Fibroblast of lung (primary cell): ENCODE results near the gene TMEM131. TPM values are rescaled to one million over a fixed set of nuclear protein-coding genes. Genes with fewer than 3 reads are reported as not detected.

Experiments used
- DNase-seq, 2 donors: peaks; one replicate each; pipeline versions ENCODE4 v3.0.0 to v3.0.0-alpha.2; 2010; ENCODE audit warnings: low read depth in 2 of 2
- H2AFZ ChIP-seq: 2 replicates; pipeline ENCODE4 v1.5.1; 2012; ENCODE audit warnings: low read length, control low read depth, inconsistent platforms
- H3K27ac ChIP-seq: 2 replicates; pipeline ENCODE4 v1.5.1; 2011; ENCODE audit warnings: low read length, control low read depth; ENCODE audit not compliant: insufficient read depth
- H3K27me3 ChIP-seq: 2 replicates; pipeline ENCODE4 v1.5.1; 2011; ENCODE audit warnings: mild to moderate bottlenecking, low read length; ENCODE audit not compliant: control insufficient read depth, insufficient read depth
- H3K36me3 ChIP-seq: 2 replicates; pipeline ENCODE4 v1.5.1; 2011; ENCODE audit warnings: low read length; ENCODE audit not compliant: control insufficient read depth, insufficient read depth
- H3K4me1 ChIP-seq: 2 replicates; pipeline ENCODE4 v1.5.1; 2011; ENCODE audit warnings: low read length; ENCODE audit not compliant: control insufficient read depth, insufficient read depth; ENCODE audit errors: extremely low read depth
- H3K4me2 ChIP-seq: 2 replicates; pipeline ENCODE4 v1.5.1; 2011; ENCODE audit warnings: low read length, control low read depth; ENCODE audit not compliant: insufficient read depth; ENCODE audit errors: extremely low read depth
- H3K4me3 ChIP-seq, 4 experiments: fragments of 200-600 bp in 1 of 4; sonication (generic) in 1 of 4; replicated peaks in 1 of 4; 2 replicates each; pipeline ENCODE4 v1.5.1; 2011 to 2016; ENCODE audit warnings: low read length in 4 of 4, low read depth in 3 of 4, mild to moderate bottlenecking in 3 of 4, control low read depth in 2 of 4, inconsistent platforms in 1 of 4, mixed read lengths in 1 of 4; ENCODE audit not compliant: insufficient read depth in 1 of 4; ENCODE audit errors: control extremely low read depth in 1 of 4
- H3K79me2 ChIP-seq: 2 replicates; pipeline ENCODE4 v1.5.1; 2012; ENCODE audit warnings: mild to moderate bottlenecking, low read length, inconsistent platforms; ENCODE audit not compliant: control insufficient read depth, insufficient read depth
- H3K9ac ChIP-seq: 2 replicates; pipeline ENCODE4 v1.5.1; 2011; ENCODE audit warnings: mild to moderate bottlenecking, low read length, control low read depth; ENCODE audit not compliant: insufficient read depth
- H3K9me3 ChIP-seq: 2 replicates; pipeline ENCODE4 v1.5.1; 2012; ENCODE audit warnings: low read depth, low read length; ENCODE audit not compliant: control insufficient read depth, insufficient read depth
- H4K20me1 ChIP-seq: 2 replicates; pipeline ENCODE4 v1.5.1; 2011; ENCODE audit warnings: low read length; ENCODE audit not compliant: control insufficient read depth, insufficient read depth; ENCODE audit errors: extremely low read depth
- EZH2 ChIP-seq: IDR thresholded peaks from 2 replicates; pipeline ENCODE4 v1.5.1; 2012; ENCODE audit warnings: low read length, control low read depth, mild to moderate bottlenecking; ENCODE audit errors: missing control alignments
- polyA plus RNA-seq, 2 donors: library from polyadenylated mRNA; depleted of rRNA in 1 of 2; stranded (reverse) in 1 of 2; unstranded in 1 of 2; fragments of >200 nt; gene quantifications; 2 replicates each; pipeline ENCODE4 v1.2.1, GENCODE V29; 2011 to 2012; ENCODE audit warnings: missing spikeins in 1 of 2
- total RNA-seq: library from RNA; depleted of rRNA; stranded (reverse); fragments of >200 nt; gene quantifications from 2 replicates; pipeline ENCODE4 v1.2.1, GENCODE V29; 2014
- TF ChIP-seq, protein P1 (sequence below), 2 donors: IDR thresholded peaks in 1 of 2; conservative IDR thresholded peaks in 1 of 2; 1 replicate in 1 of 2; 2 replicates in 1 of 2; pipeline ENCODE4 v1.5.1; 2011 to 2012; ENCODE audit warnings: low read length in 2 of 2, control low read depth in 1 of 2, inconsistent platforms in 1 of 2, low read depth in 1 of 2, mild to moderate bottlenecking in 1 of 2

TMEM131 gene
- total and polyA plus RNA-seq, 2 donors (not counting 1 experiment from before 2014, with no cell fraction given), result 18.1 to 32.4 TPM

DNA sequence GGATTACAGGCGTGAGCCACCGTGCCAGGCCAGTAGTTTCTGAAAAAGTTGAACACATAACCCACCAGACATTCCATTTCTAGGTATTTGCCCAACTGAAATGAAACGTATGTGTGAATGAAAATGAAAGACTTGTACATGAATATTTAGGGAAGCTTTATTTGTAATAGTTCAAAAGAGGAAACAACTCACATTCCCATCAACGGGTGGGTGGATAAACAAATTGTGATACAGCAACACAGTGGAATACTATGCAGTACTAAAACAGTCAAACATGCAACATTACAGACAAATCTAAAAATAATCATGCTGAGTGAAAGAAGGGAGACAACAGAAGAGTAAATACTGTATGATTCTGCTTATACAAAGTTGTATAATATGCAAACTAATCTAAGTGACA lies 46.8 kb downstream of the TMEM131 start:
- DNase-seq, result no peak
- peaks cover 11% of the 10 kb centered on the region for H3K4me1 ChIP-seq
- H3K79me2 ChIP-seq, result peaks cover 61% of the 10 kb centered on the region
- H3K4me2 ChIP-seq, result no peak overlapping the region
- no peak overlapping the region for H3K9ac ChIP-seq
- no peak for TF ChIP-seq EZH2
- TF ChIP-seq, protein P1, sequence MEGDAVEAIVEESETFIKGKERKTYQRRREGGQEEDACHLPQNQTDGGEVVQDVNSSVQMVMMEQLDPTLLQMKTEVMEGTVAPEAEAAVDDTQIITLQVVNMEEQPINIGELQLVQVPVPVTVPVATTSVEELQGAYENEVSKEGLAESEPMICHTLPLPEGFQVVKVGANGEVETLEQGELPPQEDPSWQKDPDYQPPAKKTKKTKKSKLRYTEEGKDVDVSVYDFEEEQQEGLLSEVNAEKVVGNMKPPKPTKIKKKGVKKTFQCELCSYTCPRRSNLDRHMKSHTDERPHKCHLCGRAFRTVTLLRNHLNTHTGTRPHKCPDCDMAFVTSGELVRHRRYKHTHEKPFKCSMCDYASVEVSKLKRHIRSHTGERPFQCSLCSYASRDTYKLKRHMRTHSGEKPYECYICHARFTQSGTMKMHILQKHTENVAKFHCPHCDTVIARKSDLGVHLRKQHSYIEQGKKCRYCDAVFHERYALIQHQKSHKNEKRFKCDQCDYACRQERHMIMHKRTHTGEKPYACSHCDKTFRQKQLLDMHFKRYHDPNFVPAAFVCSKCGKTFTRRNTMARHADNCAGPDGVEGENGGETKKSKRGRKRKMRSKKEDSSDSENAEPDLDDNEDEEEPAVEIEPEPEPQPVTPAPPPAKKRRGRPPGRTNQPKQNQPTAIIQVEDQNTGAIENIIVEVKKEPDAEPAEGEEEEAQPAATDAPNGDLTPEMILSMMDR (conservative IDR thresholded peaks at IDR 0.05 in 1 of 2, IDR thresholded peaks at IDR 0.05 in 1 of 2; ENCODE audit: low read depth in 1 of 2, low read length in 2 of 2), result no peak
- H3K27me3 ChIP-seq, result no peaks in the 10 kb centered on the region
- no peak overlapping the region for H2AFZ ChIP-seq
- no peak overlapping the region for H3K4me3 ChIP-seq
- H3K27ac ChIP-seq, result no peak overlapping the region
- no peaks in the 10 kb centered on the region for H4K20me1 ChIP-seq
- no peaks in the 10 kb centered on the region for H3K9me3 ChIP-seq
- H3K36me3 ChIP-seq, result no peaks in the 10 kb centered on the region

- Histone ChIP-seq H3K36me3 (no peaks in the 10 kb centered on the region), H3K27me3 (no peaks in the 10 kb centered on the region), H3K27ac (no peak overlapping the region), H3K79me2 (peaks cover 42% of the 10 kb centered on the region), H4K20me1 (no peaks in the 10 kb centered on the region), H2AFZ (no peak overlapping the region), H3K4me1 (peaks cover 4% of the 10 kb centered on the region), H3K4me3 (no peak overlapping the region), H3K4me2 (no peak overlapping the region), H3K9ac (no peak overlapping the region), H3K9me3 (no peaks in the 10 kb centered on the region)
- no peak for DNase-seq
- TF ChIP-seq, protein P1 (conservative IDR thresholded peaks at IDR 0.05 in 1 of 2, IDR thresholded peaks at IDR 0.05 in 1 of 2; ENCODE audit: low read depth in 1 of 2, low read length in 2 of 2), result no peak
- TF ChIP-seq EZH2, result no peak
Measured at GRCh38 chr2:97945791-97946190, 50.0 kb downstream of the TMEM131 start.

DNA sequence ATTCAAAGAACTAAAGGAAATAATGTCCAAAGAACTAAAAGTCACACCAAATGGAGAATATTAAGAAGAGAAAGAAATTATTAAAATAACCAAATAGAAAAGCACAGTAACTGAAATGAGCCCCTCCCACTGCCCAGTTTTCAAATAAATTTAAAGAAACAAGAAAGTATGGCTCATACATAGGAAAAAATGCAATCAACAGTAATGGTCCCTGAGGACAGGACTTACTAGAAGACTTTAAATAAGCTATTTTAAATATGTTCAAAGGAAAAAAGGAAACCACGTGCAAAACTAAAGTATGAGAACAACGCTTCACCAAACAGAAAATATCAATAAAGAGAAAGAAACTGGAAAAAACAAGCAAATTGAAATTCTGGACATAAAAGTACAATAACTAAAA lies 58.9 kb downstream of the TMEM131 start:
- no peak for TF ChIP-seq EZH2
- Histone ChIP-seq H3K79me2 (peaks cover 29% of the 10 kb centered on the region), H4K20me1 (peaks cover 6% of the 10 kb centered on the region)

More for the DNA sequence above, 58.9 kb downstream of the TMEM131 start:
- H2AFZ ChIP-seq, result no peak overlapping the region
- H3K4me2 ChIP-seq, result no peak overlapping the region
- no peak overlapping the region for H3K27ac ChIP-seq
- DNase-seq, result no peak
- no peaks in the 10 kb centered on the region for H3K36me3 ChIP-seq
- no peak overlapping the region for H3K4me3 ChIP-seq
- H3K9me3 ChIP-seq, result no peaks in the 10 kb centered on the region
- H3K27me3 ChIP-seq, result no peaks in the 10 kb centered on the region
- no peak overlapping the region for H3K9ac ChIP-seq
- H3K4me1 ChIP-seq, result peaks cover 8% of the 10 kb centered on the region
